HG02943 (cell line): ENCODE data around the gene MSI2.

Experiments
- ATAC-seq: cut with Tn5 transposase; IDR thresholded peaks from one replicate; pipeline ENCODE4 v1.9.1; 2021; ENCODE audit warnings: mild to moderate bottlenecking, low read depth, moderate library complexity; ENCODE audit not compliant: unreplicated experiment

MSI2 gene

DNA sequence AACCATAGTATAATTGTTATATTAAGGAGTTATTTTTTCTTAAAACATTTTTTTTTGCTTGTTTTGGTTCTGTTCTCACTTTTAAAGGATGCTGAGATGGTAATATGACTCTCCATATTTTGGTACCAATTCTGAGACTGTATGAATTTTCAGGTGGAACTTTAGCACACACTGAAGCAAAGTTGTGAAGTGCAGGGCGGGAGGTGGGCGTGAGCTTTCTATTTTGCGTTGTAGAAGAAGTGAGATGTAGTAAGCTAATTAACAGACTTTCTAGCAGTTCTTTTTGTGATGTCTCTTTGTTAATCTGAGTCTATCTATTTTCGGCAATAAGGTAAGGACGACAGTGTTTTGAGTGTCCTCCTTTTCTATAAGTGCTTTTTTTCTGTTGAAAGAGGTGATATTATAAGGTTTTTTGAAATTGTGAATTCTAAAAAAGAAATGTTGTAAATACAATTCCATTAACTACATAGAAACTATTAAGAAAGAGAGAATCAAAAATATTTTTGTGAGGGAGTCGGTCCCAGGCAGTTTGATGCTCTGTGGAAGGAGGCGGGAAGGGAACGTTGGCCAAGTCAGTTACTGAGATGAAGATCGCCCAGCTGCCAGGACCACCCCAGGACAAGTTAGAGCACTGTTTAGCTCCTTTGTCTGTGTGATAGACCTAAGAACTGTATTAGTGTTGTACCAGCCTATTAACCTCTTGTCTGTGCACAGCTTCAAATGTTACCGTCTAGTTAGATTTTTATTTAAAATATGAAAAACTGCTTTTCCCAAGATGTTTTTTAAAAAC lies 423.8 kb downstream of the MSI2 start:
- ATAC-seq = no peak

DNA sequence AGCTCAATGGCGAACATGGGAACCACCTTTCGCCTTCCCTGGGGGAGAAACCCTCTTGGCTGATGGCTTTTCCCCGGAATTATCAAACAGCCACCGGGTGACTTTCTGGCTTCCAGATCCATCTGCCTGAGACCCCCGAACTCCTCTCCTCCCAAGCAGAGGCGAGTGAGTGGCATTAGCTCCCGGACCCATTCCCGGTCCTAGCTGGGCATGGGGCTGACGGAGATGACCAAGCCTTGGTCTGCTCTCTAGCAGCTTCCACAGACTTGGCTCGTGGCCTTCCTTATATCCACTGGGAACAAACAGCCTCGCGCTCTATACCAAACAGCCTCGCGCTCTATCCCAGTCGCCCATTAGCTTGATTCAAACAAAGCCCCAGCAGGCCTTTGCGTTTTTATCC lies 426.4 kb downstream of the MSI2 start:
- ATAC-seq = no peak

DNA sequence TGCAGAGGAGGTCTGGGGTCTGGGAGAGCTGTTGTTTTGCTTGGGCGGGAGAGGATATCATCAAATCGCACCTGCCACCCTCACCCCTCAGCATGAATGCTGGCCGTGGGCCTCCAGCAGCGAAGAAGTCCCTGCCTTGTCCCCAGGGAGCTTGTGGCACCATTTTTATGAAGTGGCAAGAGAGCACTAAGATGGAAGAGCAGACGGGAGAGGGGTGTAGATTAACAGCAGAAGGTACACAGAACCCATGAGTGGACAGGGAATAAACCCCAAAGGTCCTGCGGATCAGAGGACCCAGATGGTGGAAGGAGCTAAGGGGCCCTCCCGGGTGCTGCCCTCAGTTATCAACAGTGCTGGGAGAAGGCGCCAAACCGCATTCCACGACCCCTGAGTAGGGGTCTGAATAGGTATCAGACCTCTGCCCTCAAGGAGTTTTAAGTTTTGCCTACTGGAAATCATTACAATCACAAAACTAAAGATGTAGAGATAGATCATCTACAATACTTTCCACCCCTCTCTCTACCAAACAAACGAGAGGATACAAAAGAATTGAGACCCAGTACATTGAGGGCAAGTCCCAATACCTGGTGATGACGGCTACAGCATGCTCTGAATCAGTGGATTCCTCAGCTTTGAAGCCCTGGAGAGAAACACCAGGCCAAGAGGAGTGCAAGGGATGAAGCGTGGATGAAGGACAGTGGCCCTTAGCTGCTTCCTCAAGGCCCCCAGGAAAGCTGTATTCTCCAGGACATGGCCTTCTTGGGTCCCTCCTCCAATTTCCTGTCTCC lies 428.6 kb downstream of the MSI2 start:
- no peak for ATAC-seq

DNA sequence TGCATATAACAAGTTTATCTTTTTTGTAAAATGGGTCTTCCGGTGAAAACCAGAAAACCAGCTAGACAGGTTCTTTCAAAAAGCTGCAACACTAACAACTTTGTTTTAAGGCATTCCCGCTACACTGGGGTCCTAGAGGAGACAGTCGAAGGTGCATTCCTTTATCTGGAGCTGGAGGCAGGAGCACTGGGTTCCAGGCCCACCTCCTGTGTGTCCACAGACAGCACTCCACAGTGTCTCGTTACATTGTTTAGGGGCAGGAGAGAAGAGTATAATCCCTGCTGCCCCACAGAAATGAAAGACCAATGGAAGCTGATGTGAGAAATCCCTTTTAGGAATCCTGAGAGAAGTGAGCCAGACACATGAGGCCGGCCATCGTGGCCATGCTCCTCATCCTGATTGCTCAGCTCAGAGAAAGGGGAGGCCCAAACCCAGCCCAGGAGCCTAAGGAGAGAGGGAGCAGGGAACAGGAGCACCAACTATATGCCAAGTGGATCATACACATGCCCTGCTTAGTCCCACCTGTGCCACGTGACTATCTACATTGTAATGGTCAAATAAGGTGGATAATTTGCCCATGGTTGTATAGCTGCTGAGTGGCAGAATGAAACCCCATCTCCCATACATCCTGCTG lies 429.3 kb downstream of the MSI2 start:
- ATAC-seq = no peak

DNA sequence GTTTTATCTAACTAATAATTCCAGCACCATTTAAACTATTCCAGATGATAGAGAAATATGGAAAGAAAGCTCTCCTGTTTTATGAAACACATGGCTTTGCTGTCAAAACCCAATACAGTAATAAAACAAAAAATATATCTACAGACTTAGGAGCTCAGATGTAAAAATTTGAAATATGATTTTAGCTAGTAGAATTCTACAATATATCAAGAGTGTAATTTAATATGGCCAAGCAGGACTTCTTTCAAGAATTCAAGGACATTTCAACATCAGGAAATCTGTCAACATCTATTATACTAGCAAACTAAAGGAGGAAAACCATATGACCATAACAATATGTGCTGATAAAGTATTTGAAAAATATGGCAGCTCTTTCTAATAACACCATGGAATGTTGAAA lies 431.3 kb downstream of the MSI2 start:
- no peak for ATAC-seq

DNA sequence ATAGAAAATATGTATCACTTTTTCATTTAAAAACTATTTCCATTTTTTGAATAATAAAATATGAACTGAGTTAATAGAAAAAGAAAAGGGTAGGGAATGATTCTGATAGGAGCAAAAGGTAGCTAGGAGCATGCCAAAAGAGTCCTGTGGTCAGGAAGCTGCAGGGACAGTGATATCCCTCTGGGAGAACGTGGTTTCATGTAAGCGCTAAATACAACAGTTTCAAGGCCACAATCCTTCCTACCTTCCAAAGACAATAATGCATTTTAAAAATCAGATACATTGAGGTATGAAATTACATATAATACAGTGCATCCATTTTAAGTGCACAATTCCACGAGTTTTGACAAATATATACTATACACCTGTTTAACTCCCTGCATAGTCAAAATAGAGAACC lies 432.9 kb downstream of the MSI2 start:
- ATAC-seq = no peak

DNA sequence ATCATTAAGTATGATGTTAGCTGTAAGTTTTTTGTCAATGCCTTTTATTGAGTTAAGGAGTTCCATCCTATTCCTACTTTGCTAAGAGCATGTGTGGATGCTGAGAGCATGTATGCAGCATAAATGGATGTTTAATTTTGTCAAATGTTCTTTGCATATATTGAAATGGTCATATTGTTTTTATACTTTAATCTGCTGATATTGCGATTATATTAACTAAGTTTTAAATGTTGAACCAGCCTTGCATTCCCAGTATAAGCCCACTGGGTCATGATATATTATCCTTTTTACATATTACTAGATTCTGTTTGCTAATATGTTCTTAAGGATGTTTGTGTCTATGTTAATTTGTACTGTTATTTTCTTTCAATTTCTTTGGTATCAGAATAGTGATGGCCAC lies 435.6 kb downstream of the MSI2 start:
- no peak for ATAC-seq

DNA sequence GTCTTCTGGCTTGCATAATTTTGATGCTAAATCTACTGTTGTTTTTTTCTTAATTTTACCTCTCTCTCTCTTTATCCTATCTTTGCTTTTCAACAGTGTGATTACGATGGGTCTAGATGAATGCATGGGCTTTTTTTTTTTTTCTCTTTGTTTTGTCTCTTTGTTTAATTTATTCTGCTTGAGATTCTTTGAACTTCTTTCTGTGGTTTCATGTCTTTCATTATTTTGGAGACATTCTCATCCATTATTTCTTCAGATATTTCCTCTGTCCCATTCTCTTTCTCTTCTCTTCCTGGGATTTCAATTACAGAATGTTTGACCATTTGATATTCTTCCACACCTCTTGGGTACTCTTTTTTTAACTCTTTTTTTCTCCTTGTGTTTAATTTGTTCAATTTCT lies 436.4 kb downstream of the MSI2 start:
- ATAC-seq = no peak

DNA sequence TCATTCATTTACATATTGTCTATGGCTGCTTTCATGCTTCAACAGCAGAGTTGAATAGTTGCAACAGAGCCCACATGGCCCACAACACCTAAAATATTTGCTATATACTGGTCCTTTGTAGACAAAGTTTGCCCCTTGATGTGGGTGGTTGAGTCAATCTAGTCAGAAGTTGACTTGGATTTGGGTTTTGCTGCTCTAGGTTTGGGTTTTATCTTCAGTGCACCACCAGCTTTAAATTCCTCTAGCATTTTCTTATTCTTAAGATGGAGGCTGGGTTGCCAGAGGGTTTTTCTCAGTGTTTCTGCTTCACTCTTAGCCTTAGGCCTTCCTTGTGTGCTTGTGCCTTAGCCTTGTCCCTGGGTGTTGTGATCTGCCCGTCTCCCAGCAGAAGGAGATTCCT lies 437.7 kb downstream of the MSI2 start:
- no peak for ATAC-seq

DNA sequence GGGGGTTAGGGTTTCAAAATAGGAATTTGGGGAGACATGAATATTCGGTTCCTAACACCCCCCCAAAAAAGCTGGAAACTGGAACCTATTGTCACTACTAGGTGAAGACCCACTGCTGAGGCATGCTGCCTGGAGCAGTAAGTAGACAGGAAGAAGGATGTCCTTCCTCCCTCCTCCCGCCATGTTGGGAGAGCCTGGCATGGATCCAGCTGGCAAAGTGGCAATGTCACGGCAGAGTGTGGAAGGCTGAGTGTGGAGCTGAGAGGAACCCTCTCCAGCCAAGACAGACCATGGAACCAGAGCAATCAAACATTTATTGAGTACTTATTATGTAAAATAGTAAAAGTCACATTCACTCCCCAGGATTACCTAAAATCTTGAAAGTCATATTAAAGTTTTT lies 439.7 kb downstream of the MSI2 start:
- ATAC-seq = no peak

DNA sequence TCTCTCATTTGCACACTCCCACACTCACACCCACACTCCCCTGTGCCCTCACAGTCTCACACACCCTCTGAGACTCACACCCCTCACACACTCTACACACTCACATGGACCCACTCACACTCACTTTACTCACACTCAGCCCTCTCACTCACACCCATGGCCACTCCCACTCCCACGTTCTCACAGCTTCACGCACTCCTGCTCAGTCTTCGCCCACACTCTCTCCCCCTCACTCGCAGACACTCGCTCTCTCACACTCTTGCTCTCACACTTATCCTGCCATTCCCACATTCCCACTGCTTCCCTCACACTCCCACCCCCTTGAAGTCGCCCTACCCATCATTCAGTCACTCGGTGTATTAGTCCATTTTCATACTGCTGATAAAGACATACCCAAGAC lies 440.9 kb downstream of the MSI2 start:
- ATAC-seq = no peak

DNA sequence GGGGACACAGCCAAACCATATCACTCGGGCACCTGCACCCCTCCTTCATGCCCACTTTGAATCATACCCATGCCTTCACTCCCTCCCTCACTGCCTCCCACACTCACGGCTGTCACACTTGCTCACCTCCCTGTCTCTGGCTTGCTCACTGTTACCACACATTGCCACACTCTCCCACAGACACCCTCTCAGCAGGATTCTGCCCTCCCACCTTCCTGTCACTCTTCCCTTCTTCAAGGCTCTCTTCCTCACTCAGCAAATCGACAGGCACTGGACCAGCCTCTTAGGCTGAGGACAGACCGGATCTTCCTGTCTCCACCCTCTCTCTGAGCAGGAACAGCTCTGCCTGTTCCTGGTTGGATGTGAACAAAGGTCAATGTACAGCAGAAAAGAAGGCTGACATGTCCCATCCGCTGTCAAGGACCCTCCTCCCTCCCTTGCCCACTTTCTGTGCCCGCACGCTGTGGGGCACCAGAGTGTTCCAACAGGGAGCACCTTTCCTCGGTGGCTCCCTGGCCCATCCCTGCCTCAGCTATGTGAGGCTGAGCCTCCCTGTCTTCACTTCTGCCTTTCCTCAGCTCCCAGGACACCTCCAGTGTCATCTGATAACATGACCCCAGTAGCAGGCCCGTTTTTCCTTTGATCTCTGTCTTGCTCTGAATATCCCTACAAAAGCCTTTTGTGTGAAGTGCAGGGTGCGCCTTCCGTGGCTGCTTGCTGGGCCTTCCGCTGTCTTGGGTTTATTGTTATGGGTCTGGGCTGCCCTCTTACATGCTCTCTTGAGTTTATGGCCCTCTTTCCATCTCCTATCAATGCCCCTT lies 441.8 kb downstream of the MSI2 start:
- ATAC-seq = no peak

DNA sequence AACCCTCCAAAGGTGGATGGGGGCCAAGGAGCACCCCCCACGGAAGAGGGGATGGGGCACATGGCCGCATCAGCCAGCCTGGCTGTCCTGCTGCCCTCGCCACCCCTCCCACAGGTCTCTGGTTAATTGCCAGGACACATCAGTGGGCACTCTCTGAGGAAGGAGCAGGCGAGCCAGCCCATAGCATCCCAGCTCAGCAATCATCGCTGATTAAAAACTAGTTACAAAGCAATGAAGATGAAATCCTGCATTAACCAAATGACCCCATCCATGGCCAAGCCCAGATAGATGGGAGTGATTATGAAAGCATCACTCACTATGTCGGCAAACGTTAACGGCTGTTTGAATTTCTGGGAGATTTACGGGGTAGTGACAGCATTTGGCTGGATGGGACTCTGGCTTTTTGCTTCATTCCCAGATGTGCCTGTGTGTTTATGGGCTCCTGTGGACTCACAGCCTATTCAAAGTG lies 443.5 kb downstream of the MSI2 start:
- ATAC-seq = no peak

DNA sequence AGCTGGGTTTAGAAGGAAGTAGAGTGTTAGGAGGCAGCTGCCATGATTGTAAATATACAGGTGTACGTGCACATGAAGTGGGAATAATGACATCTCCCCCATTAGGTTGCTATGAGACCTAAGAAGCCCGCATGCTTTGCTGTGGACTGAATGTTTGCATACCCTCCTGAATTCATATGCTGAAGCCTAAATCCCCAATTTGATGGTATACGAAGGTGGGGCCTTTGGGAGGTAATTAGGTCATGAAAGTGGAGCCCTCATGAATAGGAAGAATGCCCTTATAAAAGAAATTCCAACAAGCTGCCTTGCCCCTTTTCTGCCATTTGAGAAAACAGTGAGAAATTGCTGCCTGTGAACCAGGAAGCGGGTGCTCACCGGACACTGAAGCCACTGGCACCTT lies 444.8 kb downstream of the MSI2 start:
- no peak for ATAC-seq

DNA sequence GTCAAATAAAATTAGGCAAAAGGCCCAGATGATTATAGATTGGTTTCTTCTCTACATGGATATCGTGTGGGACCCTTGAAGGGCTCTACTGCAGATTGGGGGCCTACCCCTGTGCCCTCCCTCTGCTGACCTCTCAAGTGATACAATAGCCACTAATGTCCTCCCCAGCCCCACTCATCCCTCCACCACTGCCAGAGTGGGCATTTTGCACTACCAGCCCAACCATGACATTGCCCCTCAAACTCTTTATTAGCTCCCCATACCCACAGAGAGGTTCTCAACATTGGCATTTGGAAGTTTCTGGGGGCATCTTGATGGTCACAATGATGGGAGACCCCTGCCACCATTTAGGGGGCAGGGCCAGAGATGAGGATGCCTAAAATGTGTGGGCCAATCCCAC lies 446.9 kb downstream of the MSI2 start:
- no peak for ATAC-seq

DNA sequence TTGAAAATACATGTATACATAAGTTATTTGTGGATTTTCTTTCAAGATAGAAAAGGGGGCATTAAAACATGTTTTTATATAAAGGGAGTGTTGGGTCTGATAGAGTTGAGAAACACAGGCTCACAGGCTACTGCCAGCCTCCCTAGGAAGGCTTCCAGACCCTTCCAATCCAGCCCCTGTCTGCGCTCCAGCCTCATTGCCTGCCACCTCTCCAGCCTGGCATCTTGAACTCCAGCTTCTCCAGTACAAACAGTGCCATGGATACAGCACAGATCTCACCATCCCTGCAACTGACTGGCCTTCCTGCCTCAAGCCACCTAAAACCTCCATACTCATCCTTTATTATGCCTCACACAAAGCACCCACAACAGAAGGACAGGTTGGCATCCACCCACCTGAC lies 448.1 kb downstream of the MSI2 start:
- no peak for ATAC-seq

DNA sequence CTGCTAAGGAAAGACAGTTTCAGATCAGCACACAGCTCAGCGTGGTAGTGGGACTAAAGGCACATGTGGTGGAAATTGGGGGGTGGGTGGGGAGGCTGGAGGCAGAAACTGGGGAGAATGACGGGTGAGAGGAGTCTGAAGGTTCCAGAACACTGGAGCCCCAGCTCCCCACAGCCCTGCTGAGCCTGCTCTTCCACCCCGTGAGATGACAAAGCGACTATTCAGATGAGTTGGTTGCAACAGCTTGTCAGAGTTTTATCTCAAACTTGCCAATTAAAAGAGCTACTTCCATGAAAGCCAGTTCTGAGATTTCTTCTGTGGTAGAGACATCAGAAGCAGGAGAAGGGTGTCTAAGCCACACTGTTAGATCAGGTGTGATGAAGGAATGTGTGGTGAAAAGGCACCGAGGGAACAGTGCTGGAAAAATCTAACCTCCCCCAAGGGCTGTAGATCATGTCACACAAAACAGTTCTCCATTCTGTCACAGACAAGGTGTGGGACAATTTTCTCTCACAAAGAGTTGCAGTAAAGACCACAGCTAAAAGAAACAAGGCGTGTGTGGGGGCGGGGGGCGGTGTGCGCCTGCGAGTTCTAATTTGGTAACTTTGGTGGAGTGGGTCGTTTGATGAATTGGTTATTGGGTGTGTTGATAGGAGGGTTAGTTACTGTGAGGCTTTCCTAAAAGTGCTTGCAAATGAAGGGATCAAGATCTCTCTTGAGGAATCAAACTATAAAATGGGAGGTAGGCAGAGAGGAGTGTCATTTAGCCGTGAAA lies 449.8 kb downstream of the MSI2 start:
- no peak for ATAC-seq

DNA sequence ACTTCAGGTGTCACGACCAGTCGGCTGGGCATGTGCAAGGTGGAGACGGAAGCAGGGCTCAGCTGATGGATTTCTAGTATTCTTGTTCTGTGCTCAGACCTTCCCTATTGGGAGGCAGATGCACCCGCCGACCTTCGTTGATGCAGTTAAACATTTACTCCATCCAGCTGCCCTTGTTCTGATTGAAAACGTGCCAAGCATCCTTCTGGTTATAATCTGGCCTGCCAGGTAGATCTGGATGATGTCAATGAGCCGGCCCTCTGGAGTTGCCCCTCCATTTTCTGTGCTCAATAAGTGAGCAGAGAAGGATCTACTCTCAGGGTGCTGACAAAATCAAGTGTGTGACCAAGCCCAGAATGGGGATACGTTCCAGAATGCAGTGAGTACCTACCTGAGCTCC lies 450.4 kb downstream of the MSI2 start:
- ATAC-seq = no peak

DNA sequence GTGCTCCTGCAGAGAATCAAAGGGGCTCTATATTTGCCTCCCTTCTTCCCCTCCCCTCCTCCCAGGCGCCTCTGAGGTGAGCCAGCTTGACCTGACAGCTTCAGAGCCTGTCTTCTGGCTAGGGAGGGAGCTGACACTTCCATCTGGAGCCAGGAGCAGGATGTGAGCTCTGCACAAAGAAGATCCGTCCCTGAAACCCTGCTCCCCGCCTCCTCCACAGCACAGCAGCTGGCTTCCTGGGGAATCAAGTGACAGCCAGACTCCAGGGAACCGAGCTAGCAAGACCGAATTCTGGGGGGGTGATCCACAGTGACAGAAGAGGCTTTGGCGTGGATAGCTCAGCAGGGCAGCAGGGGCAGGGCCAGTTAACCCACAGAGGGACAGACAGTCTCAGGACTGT lies 451.6 kb downstream of the MSI2 start:
- ATAC-seq = no peak

DNA sequence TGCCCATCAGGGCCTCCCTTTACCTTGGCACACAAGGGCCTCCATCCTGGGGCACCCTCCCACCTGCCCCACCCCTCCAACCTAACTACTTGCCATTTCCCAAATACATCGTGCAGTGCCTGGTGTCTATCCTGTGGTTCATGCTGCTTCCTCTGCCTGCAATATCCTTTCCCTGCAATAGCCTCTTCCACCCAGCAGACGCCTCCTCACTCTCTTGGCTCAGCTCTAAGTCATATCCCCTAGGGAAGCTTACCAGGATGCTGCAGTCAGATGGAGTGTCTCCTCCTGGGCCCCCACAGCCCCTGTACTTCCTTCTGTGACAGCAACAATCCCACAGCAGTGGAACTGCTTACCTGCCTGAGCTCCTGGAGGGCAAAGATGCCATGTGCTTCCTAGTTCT lies 452.1 kb downstream of the MSI2 start:
- ATAC-seq = no peak
